DMS114 treated with DMSO at 0.1 percent for 48 hours (cell line): ENCODE results near the gene PFKP.
"Not testable (repeated sequence)": the region's sequence is repeated elsewhere in the genome, so short reads cannot be mapped to it uniquely, and the experiment has no call there.

Experiments used
- DNase-seq: peaks from one replicate; lab custom pipeline; 2025; ENCODE audit not compliant: unreplicated experiment; lab: John Stamatoyannopoulos, UW

The PFKP gene

DNA sequence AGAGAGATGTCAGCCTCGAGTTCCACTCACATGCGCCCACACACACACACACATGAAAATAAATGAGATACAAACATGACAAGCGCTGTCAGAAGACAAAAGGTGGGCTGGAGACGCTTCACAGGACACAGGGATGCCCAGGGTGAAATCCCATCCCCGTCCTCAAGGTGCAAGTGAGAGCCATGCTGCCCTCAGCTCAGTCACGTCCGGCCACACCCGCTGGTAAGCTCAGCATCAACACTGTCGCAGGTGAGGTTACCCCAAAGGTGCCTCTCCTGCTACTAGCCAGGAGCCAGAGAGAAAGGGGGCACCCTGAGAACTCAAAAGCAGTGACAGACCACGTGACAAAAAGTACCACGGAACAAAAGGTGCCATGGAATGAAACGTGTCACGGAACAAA lies 83.0 kb downstream of the PFKP start:
- no peak for DNase-seq

DNA sequence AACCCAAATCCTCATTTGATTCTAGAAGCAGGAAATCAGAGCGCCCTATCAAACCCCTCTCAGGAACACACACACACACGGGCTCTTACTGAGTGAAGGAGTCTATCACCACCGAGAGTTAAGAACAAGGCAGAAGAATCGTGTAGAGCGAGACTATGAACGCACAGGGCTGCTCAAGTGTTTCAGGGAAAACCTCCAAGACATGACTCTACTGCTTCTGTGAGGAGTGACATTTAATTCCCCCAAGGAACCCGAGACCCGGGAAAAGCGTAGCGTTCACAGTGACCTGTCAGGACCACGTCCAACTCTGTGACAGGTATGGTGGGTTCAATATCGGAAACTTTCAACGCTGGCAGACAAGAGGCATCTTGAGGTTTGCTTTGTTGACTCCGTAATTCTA lies 83.6 kb downstream of the PFKP start:
- no peak for DNase-seq

- DNase-seq: no peak
These were observed 84.7 kb downstream of the PFKP start for GRCh38 chr10:3151889-3152565.

GRCh38 chr10:3152566-3152935 lies 85.2 kb downstream of the PFKP start:
- DNase-seq: no peak

DNA sequence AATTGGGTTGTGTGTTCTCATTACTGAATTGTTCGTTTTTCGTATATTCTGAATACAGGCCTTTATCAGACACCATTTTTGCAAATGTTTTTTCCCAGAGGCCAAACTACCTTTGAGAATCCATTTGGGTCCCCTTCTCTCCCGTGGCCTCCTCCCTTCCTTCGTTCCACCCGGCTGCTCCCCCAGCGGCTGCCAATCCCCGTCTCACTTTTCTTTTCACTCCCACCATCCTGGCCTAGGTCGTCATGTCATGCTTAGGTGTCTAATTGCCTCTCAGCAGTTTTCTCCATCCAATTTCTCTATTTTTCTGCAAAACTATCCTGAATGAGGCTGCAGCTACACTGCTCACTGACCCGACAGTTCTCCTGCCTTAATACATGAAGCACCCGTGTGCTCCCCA lies 87.3 kb downstream of the PFKP start:
- DNase-seq: no peak

DNA sequence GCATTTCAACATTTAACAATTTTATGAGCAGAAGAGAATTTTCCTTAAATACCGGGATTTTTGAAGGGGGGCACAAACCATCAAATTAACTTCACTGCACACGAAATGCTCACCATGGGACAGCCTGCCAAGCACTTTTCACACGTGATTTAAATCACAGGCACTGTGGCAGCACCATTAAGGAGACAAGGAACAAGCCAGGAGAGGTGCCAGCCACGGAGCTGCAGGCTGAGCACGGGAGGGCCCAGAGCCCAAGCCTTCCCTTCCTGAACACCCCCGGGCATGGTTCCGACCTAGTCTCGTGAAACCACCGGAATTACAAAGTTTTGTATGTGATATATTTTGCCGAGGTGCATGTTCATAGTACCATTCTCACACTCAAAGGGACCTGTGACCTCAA lies 91.8 kb downstream of the PFKP start:
- DNase-seq: no peak

GRCh38 chr10:3162533-3162932 lies 95.2 kb downstream of the PFKP start:
- DNase-seq: no peak

DNA sequence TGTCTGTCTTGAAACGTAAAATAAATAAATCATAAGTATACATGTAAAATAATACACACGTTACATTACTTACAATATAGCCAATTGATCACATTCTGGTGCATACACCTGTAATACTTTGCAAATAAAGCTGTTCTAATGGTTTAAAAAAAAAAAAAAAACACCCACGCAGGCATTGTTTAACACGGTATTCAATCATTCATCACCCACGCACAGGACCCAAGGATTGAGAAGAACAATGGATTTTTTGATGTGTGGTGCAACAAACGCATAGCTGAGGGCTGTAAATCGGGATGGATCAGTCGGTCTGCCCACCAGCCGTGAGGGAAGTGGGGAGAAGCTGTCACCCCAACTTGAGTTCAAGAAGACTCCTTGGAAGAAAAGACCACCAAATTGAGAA lies 96.5 kb downstream of the PFKP start:
- DNase-seq: no peak

GRCh38 chr10:3165196-3165595 lies 97.8 kb downstream of the PFKP start:
- DNase-seq: no peak

DNA sequence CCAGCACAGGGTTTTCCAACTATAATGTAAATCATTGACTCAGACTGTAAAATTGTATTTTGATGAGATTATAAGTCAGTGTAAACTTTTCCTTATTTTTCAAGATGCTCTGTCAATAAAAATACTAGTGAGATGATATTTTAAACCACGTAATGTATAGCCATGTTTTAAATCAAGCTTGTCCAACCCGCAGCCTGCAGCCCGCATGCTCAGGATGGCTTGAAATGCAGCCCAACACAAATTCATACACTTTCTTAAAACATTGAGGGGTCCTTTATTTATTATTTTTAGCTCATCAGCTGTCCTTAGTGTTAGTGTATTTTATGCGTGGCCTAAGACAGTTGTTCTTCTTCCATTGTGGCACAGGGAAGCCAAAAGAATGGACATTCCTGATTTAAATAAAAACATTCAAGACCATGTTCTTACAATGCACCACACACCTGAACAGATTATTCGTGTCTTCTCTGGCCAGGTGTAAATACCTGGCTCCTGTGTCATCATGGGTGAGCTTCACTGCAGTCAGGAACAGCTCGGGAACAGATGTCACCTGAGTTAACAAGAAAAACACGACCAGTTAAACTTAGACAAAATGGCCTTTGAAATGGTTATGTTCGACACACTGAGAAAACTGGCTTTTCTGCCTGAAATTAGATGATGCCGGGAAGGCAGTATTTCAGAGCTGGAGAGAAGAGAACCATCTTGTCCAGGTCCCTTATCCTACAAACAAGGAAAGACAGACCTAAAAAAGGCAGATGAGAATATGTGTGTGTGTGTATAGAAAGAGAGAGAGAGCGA lies 99.3 kb downstream of the PFKP start:
- no peak for DNase-seq

DNA sequence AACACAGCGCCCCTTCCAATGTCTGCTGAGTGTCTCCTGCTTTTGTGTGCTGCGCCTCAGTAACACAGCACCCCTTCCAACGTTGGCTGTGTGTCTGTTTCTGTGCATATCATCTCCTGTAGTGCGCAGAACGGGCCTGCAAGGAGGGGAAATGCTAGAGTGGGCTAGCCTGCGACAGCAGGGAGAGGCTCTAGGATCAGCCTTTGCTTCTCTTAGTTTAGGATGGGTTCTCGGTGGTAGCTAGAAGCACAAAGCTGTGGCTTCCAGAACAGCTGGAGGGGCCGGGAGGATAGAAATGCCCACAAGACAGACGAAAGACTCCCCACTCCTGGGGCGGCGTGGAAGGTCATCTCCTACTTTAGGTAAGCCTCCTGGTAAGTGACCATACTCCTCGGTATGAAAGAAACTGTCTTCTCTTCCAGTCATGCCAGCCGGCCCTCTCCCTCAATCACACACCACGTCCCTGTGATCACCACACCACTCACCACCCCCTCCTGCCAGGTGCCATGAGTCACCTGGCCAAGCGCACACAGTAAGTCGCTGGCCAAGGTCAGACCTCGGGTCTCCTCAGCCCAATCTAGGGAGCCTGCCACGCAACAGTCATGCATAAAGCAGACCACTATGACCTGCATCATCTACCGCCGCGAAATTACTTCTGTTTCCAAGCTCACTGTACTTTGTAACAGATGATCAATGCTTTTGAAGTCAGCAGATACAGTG lies 100.4 kb downstream of the PFKP start:
- no peak for DNase-seq

GRCh38 chr10:3169271-3169670 lies 101.9 kb downstream of the PFKP start:
- no peak for DNase-seq

DNA sequence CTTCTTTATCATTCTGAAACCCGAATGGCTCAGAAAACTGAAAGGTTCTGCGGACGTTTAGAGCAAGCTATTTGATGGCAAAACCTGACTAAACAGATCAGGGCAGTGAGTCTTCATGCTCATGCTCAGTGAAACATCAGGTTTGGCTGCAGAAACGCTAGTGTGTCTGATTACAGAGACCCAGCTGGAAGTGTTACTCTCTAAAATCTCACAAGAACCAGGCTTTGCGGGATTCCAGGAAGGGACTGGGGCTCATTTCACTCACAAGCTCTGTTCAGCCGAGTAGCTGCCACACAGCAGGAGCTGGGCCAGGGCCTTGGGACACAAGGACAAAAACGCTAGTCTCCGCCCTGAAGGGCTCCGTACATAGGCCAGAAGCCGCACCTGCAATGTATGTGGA lies 102.3 kb downstream of the PFKP start:
- no peak for DNase-seq

DNA sequence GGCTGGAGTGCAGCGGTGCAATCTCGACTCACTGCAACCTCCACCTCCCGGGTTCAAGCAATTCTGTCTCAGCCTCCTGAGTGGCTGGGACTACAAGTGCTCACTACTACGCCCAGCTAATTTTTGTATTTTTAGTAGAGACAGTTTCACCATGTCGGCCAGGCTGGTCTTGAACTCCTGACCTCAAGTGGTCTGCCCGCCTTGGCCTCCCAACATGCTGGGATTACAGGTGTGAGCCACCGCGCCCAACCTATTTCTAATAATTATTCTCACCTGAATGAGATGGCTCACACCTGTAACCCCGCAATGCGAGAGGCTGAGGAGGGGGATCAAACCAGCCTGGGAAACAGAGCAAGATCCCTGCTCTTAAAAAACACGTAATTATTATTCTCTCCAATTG lies 104.1 kb downstream of the PFKP start:
- not testable (repeated sequence) for DNase-seq

DNA sequence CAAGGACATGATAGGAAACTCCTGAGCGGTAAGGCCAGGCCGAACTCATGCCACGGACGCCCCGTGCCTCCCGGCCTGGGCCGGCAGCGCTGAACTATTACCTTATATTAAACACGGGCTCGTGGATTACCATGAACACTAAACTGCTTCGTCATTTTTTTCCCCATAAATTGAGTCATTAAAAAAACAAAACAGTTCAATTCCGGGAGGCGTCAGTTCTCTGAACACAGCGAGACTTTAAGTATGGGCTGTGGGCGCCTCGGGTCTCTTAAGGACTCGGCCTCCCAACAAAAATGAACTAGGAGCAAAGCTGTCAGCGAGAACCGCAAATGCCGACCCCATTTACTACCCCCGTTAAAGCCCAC lies 104.7 kb downstream of the PFKP start:
- no peak for DNase-seq

- DNase-seq: peak; percentile 99
These were observed 105.3 kb downstream of the PFKP start, which contains the start of gene PITRM1 for GRCh38 chr10:3172446-3173170. PITRM1 (minus strand) TSS chr10:3172782; CDS start chr10:3172772, 10 bp downstream.

DNA sequence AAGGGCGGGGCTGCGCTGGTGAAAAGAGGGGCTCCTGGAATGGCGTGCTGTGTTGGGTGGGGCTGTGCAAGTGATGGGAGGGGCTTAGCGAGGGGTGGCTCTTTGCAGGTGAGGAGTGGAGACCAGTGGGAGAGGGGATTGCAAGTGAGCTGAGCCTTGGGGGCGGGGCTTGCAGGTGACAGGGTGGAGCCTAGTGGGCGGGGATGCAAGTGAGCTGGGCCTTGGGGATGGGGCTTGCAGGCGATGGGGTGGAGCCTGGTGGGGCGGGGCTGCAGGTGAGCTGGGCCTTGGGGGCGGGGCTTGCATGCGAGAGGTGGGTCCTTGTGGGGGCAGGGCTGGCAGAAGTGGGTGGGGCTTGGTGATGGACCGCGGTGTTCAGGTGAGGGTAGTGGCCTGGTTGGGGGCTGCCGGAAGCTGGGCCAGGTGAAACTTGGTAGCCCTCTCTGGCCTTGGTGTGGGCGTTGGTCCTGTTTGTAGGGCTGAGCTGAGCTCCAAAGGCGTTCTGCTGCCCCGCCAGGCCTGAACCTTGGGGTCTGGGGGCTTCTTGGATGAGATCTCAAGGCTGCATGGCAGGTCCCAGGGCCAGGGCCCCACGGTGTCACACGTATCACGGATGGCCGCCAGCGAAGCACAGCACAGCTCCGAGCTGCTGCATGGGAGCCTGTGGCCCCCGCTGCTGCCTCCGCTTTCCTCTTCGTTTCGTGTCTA lies 106.0 kb downstream of the PFKP start:
- DNase-seq: no peak

DNA sequence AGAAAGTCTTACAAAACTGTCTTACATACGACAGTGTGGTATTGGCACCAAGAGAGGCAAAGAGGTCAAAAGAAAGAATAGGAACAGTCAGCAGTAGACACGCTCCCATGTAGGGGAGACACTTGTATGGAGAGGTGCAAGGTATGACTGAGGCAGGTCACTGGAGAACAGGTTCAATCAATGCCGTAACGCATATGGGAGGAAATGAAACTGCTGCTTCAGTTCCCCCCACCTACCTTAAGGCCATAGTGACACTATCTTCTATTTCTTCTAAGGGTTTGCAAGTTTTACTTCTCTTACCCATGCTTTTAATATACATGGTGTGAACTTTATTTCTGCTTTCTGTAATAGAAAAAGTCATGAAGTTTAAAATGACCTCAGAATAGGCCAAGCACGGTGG lies 110.7 kb downstream of the PFKP start:
- DNase-seq: no peak

GRCh38 chr10:3179174-3179573 lies 111.8 kb downstream of the PFKP start:
- DNase-seq: no peak

- no peak for DNase-seq
These were observed 113.1 kb downstream of the PFKP start for GRCh38 chr10:3180355-3181025.
